Limb (tissue), 2 donors: ENCODE measurements around the gene PHKG1.
A peak's percentile ranks its signal among the peaks of the same experiment; 100 is the strongest.
"Not testable (repeated sequence)": the region's sequence is repeated elsewhere in the genome, so short reads cannot be mapped to it uniquely, and the experiment has no call there.

Experiments used
- DNase-seq, 2 donors: peaks; one replicate each; pipeline ENCODE4 v3.0.0-alpha.2; 2016; ENCODE audit errors: extremely low spot score in 2 of 2

Gene PHKG1

DNA sequence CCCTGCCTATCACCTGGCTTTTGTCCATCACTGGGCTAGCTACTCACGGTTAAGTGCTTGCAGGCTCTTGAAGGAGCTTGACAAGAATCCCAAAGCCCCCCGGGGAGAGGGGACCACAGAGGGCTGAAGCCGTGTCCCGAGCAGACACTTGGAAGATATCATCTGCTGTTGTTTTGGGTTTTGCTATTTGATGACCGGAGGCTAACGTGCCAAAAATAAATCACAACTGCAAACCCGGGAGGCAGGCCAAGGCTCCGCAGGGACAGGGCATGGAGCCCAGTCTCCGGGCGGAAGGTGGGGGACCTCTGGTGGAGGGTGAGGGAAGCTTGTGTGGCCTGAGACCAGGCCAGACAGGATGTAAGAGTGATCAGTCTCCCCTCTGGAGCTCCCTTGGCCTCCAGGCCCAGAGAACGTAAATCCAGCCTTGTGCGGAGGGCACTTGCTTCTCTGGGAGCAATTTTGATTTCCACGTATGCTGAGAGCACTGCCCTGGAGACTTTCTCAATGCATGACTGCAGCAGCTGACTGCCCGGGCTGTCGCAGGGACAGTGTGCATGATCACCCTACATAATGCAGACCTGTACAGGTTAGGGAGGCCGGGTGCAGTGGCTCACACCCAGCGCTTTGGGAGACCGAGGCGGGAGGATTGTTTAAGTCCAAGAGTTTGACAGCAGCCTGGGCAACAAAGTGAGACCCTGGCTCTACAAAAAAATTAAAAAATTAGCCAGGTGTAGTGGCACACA is at the start of gene PHKG1:
Gene PHKG1 (minus strand): TSS at position 164 of the 743 bp plus-strand sequence. CDS start 4,011 bp downstream, outside the sequence.
- DNase-seq = peak; percentile 51 to 61

DNA sequence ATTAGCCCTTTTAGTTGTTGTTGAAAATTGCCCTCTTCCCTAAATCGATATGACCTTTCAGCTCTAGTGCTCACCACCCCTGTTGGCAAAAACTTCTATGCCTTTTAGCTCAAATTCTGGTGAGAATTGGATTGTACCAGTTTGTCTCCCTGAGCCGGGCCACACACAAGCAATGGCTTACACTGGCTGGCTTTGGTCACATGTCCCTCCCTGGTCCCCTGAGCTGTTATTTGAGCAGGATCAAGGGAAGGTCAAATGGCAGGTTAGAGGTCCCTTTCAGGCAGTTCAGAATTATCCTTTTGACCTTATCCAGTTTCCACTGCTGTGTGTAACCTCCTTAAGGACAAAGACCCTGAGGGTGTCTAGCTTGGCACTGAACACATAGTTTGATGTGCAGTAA is 38.3 kb upstream of the PHKG1 start:
- not testable (repeated sequence) for DNase-seq

DNA sequence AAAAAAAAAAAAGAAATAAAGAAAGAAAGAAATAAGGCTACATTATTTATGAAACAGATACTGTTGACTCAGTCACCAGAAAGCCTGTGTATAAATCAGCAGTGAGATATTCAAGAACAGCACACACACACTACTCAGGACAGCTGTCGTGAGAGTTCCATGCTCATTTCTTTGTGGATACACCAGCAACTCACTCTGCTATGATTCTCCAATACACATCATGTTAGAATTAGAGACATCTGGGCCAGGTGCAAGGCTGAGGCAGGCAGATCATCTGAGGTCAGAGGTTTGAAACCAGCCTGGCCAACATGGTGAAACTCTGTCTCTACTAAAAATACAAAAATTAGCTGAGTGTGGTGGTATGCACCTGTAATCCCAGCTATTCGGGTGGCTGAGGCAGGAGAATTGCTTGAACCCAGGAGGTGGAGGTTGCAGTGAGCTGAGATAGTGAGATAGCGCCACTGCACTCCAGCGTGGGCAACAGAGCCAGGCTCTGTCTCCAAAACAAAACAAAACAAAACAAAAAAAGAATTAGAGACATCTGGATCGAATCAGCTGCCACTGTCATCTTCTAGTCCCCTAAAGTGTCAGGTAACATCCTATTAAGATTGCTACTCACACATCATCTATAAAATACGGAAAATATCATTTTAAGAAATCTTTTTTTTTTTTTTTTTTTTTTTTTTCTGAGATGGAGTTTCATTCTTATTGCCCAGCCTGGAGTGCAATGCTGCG is 34.7 kb upstream of the PHKG1 start:
- DNase-seq = no peak

DNA sequence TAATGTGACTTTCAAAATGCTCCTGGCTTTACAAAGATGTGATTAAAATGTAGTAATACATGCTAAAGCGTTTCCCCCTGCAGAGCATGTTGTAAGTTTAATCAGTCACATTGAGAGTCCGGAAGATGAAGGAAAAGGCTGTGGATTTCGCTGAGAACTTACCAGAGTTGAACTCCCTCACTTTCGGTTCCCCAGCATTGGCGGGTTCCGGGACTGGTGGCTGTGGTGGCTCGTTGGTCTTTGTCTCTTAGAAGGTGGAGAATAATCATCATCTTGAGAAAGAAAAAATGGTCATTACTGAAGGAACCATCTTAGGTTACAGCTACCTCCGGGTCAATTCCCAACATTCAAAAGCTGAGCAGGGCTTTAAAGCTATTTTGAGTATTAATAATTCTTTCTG is 33.1 kb upstream of the PHKG1 start:
- no peak for DNase-seq

DNA sequence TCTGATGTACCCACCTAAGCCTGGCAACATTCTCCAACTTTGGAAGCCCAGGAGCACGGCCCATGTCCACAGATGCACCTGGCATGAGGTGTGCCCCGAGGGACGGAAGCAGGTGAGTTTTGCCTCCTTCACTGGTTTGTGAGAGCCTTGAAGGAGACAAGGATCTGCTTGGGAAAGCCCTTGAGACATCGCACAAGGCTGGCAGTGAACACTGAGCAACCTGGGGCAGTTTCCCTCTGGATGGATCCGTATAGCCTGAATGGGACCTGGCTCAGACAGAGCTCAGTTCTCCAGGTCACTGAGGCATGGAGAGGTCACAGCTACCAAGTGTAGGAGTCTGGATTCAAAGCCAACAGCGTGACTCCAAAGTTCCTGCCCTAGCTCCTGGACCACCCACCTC is 32.2 kb upstream of the PHKG1 start:
- no peak for DNase-seq

DNA sequence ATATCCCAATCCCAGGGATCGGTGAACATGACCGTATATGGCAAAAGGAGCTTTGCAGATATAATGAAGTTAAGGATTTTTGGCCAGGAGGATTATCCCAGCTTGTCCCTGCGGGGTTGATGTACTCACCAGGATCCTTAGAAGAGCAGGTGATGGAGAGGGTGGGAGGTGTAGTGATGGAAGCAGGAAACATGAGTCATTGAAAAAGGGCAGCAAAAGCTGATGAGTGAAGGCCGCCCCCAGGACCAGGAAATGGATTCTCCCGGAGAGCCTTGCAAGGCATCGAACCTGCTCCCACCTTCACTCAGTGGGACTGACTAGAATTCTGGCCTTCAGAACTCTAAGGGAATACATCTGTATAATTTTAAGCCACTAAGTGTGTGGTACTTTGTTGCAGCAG is 28.7 kb upstream of the PHKG1 start:
- DNase-seq = no peak

DNA sequence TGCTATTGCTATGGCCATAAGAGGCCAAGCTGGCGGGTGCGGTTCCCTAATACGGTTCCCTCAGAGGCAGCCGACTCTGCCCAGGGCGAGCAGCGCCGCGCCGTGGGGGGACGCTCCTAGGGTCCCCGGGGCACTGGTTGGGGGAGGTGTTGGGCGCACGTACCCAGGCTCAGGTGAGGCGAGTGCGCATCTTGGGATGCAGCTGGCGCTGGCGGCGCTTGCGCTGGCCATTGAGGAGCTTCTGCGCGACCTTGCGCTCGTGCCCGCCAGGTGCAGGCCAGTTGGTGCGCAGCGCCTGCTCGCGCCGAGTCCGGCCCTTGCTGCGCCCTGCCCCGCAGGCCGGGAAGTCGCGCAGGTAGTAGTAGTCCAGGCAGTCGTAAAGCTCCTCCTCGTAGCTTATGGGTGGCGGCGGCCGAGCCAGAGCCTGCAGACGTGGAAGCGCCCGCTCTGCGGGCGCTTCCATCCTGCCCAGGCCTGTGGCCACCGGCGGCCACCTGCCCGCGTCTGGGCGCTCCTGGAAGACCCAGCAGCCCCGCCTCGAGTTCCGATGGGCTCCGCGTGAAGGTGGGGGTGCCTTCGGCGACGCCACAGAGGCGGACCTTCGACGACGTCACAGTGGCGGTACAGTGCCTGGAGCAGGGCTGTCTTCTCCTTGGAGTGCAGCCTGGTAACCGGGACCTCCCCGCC is 23.2 kb upstream of the PHKG1 start, which contains the start of gene NUPR2:
Gene NUPR2 (minus strand): TSS at position 566 of the 687 bp plus-strand sequence. CDS start 103 bp downstream, at position 463.
- DNase-seq = no peak

DNA sequence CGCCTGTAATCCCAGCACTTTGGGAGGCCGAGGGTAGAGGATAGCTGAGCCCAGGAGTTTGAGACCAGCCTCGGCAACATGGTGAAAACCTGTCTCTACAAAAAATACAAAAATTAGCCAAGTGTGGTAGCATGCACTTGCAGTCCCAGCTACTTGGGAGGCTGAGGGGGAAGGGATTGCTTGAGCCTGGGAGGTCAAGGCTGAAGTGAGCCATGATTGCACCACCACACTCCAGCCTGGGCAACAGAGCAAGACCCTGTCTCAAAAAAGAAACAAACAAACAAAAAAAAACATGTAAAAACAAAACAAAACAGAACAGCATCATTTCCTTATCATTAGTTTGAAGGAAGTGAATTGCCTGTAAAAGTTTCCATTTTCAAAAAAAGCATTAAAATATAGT is 19.5 kb upstream of the PHKG1 start:
- not testable (repeated sequence) for DNase-seq

DNA sequence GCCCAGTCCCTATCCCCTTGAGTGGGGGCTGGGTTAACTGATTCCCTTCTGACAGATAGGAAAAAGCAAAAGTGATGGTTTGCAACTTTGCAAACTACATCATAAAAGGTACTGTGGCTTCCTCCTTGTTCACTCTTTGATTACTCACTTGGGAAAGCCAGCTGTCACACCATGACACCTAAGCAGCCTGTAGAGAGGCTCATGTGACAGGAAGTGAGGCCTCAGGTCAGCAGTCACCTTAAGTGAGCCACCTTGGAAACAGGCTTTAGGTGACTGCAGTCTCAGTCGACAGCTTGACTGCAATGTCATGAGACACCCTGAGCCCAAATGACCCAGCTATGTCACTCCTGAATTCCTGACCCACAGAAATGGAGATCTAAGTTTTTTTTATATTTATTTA is 17.9 kb upstream of the PHKG1 start:
- no peak for DNase-seq

DNA sequence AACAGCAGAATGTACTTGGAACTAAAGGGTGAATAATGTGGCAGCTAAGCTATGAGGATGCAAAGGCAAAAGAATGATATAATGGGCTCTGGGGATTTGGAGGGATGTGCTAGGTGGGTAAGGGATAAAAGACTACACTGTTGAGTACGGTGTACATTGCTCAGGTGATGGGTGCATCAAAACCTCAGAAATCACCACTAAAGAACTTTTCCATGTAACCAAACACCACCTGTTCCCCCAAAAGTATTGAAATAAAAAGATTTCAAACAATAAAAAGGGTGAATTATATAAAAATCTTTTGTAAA is 15.2 kb upstream of the PHKG1 start:
- no peak for DNase-seq

DNA sequence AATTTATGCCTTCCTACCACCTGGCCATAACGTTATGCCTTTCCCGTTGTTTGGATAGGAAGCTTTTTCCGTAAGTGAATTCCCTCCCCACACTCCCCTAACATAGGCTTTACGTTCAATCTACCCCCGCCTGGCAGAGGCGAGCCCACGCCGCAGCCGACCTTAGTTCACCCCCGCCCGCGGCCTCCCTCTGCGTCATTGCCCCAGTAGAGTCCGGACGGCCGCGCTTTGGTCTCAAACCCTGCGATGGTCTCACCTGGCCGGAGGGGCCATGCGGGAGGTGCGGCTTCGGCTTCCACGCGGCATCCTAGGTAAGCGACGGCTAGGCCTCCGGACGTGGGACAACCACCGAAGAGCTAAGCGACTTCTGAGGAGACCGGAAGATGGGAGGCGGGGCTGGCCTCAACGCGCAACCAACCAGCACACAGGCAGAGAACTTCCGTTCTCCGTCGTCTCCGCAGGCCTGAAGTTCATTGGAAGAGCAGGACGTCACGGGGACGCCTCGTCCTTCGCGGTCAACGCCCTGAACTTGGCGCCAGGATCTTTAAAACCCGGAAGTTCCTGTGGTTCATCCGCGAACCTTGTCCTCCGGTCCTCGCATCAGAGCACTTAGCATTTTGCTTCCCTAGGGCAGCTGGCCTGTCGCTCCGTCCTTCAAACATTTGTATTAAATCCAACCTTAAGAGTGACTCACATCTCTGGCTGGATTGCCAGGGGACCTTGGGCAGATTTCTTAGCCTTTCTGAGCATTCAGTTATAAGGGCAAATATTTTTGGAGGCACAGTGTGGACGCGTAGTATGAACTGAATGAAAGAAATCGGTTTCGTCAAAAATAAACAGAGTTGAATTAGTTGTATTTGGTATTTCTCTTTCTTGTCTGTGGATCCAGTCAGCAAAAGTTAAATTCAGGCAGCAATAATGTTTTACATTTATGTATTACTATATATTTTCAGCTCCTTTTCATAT is 13.6 kb upstream of the PHKG1 start, which contains the start of gene CHCHD2:
Gene CHCHD2 (minus strand): TSS at position 369 of the 966 bp plus-strand sequence. CDS start 63 bp downstream, at position 306.
- DNase-seq = peak; percentile 94 to 98

DNA sequence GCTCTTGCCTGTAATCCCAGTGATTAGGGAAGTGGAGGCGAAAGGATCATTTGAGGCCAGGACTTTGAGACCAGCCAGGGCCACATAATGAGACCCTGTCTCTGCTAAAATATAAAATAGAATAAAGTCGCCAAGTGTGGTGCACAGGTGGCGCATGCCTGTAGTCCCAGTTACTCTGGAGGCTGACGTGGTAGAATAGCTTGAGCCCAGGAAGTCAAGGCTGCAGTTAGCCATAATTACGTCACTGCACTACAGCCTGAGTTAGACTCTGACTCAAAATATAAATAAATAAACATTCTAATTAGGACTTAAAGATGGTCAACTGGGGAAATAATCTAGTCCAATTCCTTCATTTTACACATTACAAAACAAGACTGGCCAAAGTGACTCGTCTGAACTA is 12.8 kb upstream of the PHKG1 start:
- no peak for DNase-seq

DNA sequence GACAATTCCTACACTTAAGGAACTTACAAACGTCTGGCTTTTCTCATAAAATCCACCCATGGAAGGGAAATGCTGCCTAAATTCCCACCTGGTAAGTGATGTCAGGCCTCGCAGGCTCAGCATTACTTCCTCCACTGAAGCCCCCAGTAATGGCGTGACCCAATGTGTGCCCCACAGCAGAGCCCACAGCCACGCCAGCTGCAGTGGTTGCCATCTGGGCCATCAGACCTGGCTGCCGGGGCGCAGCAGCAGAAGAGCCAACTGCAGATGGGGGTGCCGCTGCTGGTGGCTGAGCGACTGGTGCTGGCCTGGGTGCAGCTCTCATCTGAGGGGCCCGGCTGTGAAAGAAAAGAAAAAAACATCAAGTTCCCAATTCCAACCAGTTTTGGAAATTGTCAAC is 11.4 kb upstream of the PHKG1 start:
- not testable (repeated sequence) for DNase-seq

DNA sequence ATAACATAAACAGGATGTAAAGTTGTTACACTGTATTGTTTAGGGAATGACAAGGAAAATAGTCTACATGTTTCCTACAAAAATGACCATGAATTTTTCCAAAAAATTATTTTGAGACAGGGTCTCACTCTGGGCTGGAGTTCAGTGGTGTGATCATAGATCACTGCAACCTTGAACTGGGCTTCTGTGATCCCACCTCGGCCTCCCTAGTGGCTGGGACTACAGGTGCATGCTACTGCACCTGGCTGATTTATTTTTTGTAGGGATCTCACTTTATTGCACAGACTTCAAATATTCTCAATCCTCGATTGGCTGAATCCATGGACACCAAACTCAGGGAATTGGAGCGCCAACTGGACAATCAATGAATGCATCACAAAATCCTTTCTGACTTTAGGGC is 6.9 kb upstream of the PHKG1 start:
- DNase-seq = no peak

DNA sequence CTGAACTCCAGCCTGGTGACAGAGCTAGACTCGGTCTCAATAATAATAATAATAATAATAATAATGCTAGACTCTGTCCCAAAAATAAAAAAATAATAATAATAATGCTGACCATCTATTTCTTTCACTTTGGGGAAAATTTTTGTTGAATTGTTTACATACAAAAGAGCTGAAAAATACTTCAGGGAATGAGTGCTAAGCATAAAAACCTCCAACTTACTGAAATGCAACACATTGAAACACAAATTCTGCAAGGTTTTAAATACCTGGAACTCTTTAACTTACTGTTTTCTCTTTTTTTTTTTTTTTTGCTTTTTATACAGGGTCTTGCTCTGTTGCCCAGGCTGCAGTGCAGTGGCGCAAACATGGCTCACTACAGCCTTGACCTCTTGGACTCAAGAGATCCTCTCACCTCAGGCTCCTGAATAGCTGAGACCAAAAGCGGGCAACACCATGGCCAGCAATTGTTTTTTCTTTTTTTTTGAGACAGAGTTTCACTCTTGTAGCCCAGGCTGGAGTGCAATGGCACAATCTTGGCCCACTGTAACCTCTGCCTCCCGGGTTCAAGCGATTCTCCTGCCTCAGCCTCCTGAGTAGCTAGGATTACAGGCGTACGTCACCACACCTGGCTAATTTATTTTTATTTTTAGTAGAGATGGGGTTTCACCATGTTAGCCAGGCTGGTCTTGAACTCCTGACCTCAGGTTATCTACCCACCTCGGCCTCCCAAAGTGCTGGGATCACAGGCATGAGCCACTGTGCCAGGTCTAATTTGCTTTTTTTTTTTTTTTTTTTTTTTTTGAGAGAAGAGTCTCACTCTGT is 5.6 kb upstream of the PHKG1 start:
- DNase-seq = not testable (repeated sequence)

DNA sequence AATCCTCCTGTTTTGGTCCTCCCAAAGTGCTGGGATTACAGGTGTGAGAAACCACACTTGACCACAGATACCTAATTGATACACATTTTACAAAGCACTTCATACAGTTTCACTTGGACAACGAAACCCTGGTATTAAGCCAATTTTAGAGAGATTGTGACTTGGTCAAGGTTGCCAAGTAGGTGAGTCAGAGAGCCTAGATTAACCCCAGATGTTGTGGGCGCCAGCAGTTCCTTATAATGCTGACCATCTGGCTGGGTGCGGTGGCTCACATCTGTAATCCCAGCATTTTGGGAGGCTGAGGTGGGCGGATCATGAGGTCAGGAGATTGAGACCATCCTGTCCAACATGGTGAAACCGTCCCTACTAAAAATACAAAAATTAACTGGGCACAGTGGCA is 4.9 kb upstream of the PHKG1 start:
- no peak for DNase-seq

DNA sequence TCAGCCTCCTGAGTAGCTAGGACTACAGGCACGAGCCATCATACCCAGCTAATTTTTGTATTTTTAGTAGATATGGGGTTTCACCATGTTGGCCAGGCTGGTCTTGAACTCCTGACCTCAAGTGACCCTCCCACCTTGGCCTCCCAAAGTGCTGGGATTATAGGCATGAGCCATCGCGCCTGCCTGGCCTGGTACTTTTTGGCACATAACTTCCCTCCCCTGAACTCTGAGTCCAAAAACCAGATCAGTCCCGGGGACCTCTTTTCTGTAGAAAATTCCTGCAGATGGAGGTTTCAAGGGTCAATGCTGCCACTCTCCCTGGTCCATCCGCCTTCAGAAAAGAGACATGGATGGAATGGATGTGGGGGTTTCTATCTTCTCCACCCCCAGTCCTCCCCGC is 364 bp downstream of the PHKG1 start:
- not testable (repeated sequence) for DNase-seq

DNA sequence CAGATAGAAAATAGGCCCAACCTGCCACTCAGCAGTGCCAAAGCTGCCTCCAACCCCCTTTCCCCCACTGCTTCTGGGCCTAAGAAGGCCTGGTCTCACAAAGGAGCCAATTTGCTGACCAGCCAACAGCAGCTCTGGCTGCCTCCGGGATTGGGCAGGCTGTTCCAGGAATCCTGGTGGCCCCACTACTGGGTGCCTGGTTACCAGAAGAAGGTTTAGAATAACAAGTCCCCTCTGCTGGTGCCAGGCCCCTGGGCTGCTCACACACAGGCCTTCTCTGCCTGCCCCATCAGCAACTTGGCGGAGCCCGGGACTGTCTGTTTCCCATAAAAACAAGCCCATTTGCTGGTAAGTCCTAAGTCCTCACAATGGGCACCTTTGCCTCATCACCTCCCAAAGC is 1.2 kb downstream of the PHKG1 start:
- DNase-seq = no peak

DNA sequence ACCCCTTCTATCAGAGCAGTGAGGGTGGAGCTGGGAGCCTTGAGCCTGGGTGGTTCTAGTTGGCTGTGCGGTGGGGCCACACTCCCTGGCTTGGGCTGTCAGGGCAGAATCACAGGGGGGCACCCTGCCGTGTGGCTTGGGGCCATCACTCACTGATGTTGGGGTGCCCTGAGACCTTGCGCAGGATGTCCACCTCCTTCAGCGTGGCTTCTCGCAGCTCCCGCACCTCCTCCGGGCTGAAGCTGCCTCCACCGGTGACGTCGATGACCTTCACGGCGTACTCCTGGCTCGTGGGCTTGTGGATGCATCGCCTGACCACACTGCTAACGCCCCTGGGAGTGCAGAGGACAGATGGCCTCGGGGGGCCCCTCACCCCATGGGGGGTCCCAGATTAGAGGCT is 5.3 kb downstream of the PHKG1 start:
- no peak for DNase-seq

DNA sequence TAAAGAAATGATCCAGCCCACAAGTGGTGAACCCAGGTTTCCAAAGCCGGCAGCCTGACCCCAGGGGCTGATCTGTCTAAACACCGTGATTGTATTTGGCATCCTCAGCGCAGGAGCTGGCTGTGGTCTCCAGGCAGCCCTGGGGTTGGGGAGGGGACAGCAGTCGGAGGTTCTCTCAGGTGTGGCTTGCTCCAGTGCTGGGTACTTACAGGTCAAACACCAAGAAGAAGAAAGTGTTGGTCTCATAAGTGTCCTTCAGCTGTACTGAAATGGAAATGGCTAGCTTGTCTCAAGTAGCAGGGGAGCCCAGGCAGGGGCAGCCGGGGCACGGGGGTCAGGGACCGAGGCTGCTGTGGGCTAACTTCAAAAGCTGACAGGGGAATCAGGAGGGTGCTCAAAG is 6.0 kb downstream of the PHKG1 start:
- DNase-seq = no peak
